T-cell (primary cell): Measurements from ENCODE around the gene AOX1. TPM values are rescaled to one million over a fixed set of nuclear protein-coding genes. Genes with fewer than 3 reads are reported as not detected.

Source experiments
- ATAC-seq, 4 experiments: fragments of 200-7000 bp in 3 of 4; fragments of 150-1000 bp in 1 of 4; cut with Tn5 transposase; replicated peaks in 1 of 4; 1 replicate in 3 of 4; 2 replicates in 1 of 4; pipeline ENCODE4 v1.10.0; 2021; ENCODE audit warnings: moderate library complexity in 3 of 4, mild to moderate bottlenecking in 2 of 4, moderate number of reproducible peaks in 1 of 4
- CTCF ChIA-PET, 2 donors: fragments of 300-600 bp; sonication (Branson Sonifier 250); formaldehyde crosslinking; loops; one replicate each; lab custom pipeline; 2022; ENCODE audit warnings: antibody characterized with exemption in 2 of 2; lab: Charles Lee
- POLR2A ChIA-PET, 2 donors: fragments of 300-600 bp; sonication (Branson Sonifier 250); formaldehyde crosslinking; loops; one replicate each; lab custom pipeline; 2022; ENCODE audit warnings: antibody characterized with exemption in 2 of 2; lab: Charles Lee
- DNase-seq, 35 experiments: peaks; one replicate each; pipeline versions ENCODE4 v3.0.0 to v3.0.0-alpha.2; 2013 to 2023
- H3K27ac ChIP-seq: one replicate; pipeline ENCODE4 v1.5.1; 2013; ENCODE audit warnings: low read length
- H3K27me3 ChIP-seq, 2 experiments: replicated peaks in 1 of 2; 1 replicate in 1 of 2; 2 replicates in 1 of 2; pipeline versions ENCODE4 v1.6.1 to v1.7.0; 2013; ENCODE audit warnings: low read length in 1 of 2, mixed read lengths in 1 of 2; ENCODE audit not compliant: control insufficient read depth in 2 of 2, insufficient read depth in 2 of 2; ENCODE audit errors: extremely low read depth in 1 of 2
- H3K36me3 ChIP-seq, 2 donors: 1 replicate in 1 of 2; 2 replicates in 1 of 2; pipeline versions ENCODE4 v1.6.1 to v1.7.0; 2013; ENCODE audit warnings: low read length in 1 of 2; ENCODE audit not compliant: control insufficient read depth in 2 of 2, insufficient read depth in 1 of 2; ENCODE audit errors: extremely low read depth in 1 of 2
- H3K4me1 ChIP-seq, 2 experiments: 1 replicate in 1 of 2; 2 replicates in 1 of 2; pipeline versions ENCODE4 v1.6.1 to v1.7.0; 2013; ENCODE audit warnings: low read length in 2 of 2, mixed read lengths in 1 of 2; ENCODE audit not compliant: insufficient read depth in 2 of 2, control insufficient read depth in 1 of 2; ENCODE audit errors: extremely low read depth in 1 of 2
- H3K4me3 ChIP-seq, 2 donors: 1 replicate in 1 of 2; 2 replicates in 1 of 2; pipeline versions ENCODE4 v1.5.1 to v1.7.0; 2013; ENCODE audit warnings: mild to moderate bottlenecking in 2 of 2, low read length in 1 of 2, moderate library complexity in 1 of 2; ENCODE audit not compliant: control insufficient read depth in 1 of 2; ENCODE audit errors: extremely low read depth in 1 of 2
- H3K9me3 ChIP-seq: 2 replicates; pipeline ENCODE4 v1.7.0; 2013
- H3K27ac Mint-ChIP-seq, 2 donors: one replicate each; pipeline ENCODE4 v1.8.0; 2020 to 2021; ENCODE audit warnings: mild to moderate bottlenecking in 2 of 2, mixed read lengths in 2 of 2
- H3K27me3 Mint-ChIP-seq, 2 donors: one replicate each; pipeline ENCODE4 v1.8.0; 2021 to 2022; ENCODE audit warnings: mixed read lengths in 2 of 2
- H3K36me3 Mint-ChIP-seq: one replicate; pipeline ENCODE4 v1.8.0; 2021; ENCODE audit warnings: mixed read lengths
- H3K4me1 Mint-ChIP-seq, 3 donors: one replicate each; pipeline ENCODE4 v1.8.0; 2020 to 2022; ENCODE audit warnings: mixed read lengths in 3 of 3, mild to moderate bottlenecking in 1 of 3
- H3K4me3 Mint-ChIP-seq, 3 donors: one replicate each; pipeline ENCODE4 v1.8.0; 2020 to 2022; ENCODE audit warnings: mild to moderate bottlenecking in 3 of 3, mixed read lengths in 3 of 3, moderate library complexity in 3 of 3
- H3K9me3 Mint-ChIP-seq, 3 donors: one replicate each; pipeline ENCODE4 v1.8.0; 2020 to 2022; ENCODE audit warnings: mixed read lengths in 3 of 3
- WGBS: methylation state at CpG from one replicate; pipeline ENCODE4 v1.1.5; 2013; ENCODE audit warnings: missing lambda C conversion rate; ENCODE audit not compliant: insufficient coverage; 5-methylcytosine and 5-hydroxymethylcytosine counted together
- total RNA-seq, 35 experiments: library from RNA in 6 of 35; stranded (reverse) in 6 of 35; fragments of 120-200 nt in 1 of 35; gene quantifications; one replicate each; pipeline versions ENCODE4 v1.2.1 to v1.2.4 and lab custom pipeline; 2013 to 2026

Gene AOX1
- total RNA-seq, 5 donors from 2014 or later (not counting 1 experiment from before 2014, with no cell fraction given), result 1.3 to 1.4 (median 1.4) TPM; not detected in 2

GRCh38 chr2:200653021-200653420 lies 67.2 kb downstream of the AOX1 start:
- no peaks in the 10 kb centered on the region for H3K4me1 ChIP-seq
- peaks cover 8 to 18% of the 10 kb centered on the region in 2 donors for H3K27me3 Mint-ChIP-seq
- no peak overlapping the region for H3K27ac Mint-ChIP-seq
- no peak overlapping the region for H3K4me3 ChIP-seq
- ATAC-seq (no peak), DNase-seq (no peak)
- no peak overlapping the region for H3K27ac ChIP-seq
- H3K4me1 Mint-ChIP-seq, result no peaks in the 10 kb centered on the region
- H3K36me3 ChIP-seq, result no peaks in the 10 kb centered on the region
- no CpG with 5 or more reads among the region's 3 CpGs for WGBS
- no peaks in the 10 kb centered on the region for H3K9me3 ChIP-seq
- H3K4me3 Mint-ChIP-seq, result no peak overlapping the region
- CTCF ChIA-PET, result no interaction called here
- H3K9me3 Mint-ChIP-seq, result no peaks in the 10 kb centered on the region
- H3K27me3 ChIP-seq, result peaks cover 0 to 18% of the 10 kb centered on the region in 2 experiments
- no peaks in the 10 kb centered on the region for H3K36me3 Mint-ChIP-seq
- POLR2A ChIA-PET, result no interaction called here

DNA sequence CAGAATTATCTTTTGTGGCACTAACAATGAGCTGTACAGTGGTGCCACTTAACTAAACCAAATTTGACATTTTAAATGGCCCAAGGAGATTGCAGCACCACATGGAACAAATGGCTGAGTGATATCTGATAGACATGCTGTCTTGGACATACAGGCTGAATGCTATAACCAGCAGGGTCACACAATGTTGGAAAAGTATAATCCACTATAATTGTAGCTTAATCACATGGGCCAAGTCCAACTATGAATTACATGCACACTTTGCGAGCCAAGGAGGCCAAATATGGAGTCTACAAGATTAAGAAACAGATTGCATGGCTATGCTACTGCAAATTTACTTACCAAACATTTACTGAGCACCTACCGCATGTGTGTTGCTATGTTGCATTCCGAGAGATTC lies 69.0 kb downstream of the AOX1 start:
- no peaks in the 10 kb centered on the region for H3K36me3 ChIP-seq
- H3K4me1 ChIP-seq, result no peaks in the 10 kb centered on the region
- ATAC-seq (no peak), DNase-seq (no peak)
- no peak overlapping the region for H3K4me3 Mint-ChIP-seq
- H3K36me3 Mint-ChIP-seq, result no peaks in the 10 kb centered on the region
- POLR2A ChIA-PET, result no interaction called here
- no peak overlapping the region for H3K27ac Mint-ChIP-seq
- H3K27me3 Mint-ChIP-seq, result peaks cover 8 to 11% of the 10 kb centered on the region in 2 donors
- H3K4me3 ChIP-seq, result no peak overlapping the region
- CTCF ChIA-PET, result interaction anchor here in 1 of 2 donors (0.6 kb wide), 1 partner anchor 629 kb away, joined by 3 read pairs; no protein-coding TSS in a partner anchor
- H3K4me1 Mint-ChIP-seq, result no peaks in the 10 kb centered on the region
- 71% methylated on average over 3 of the region's 3 CpGs for WGBS
- peaks cover 0 to 6% of the 10 kb centered on the region in 2 experiments for H3K27me3 ChIP-seq
- H3K27ac ChIP-seq, result no peak overlapping the region
- H3K9me3 Mint-ChIP-seq, result no peaks in the 10 kb centered on the region
- no peaks in the 10 kb centered on the region for H3K9me3 ChIP-seq

GRCh38 chr2:200655918-200656580 lies 70.2 kb downstream of the AOX1 start:
- CTCF ChIA-PET, result no interaction called here
- whole genome bisulfite sequencing, result 90% methylated on average over 2 of the region's 3 CpGs

DNA sequence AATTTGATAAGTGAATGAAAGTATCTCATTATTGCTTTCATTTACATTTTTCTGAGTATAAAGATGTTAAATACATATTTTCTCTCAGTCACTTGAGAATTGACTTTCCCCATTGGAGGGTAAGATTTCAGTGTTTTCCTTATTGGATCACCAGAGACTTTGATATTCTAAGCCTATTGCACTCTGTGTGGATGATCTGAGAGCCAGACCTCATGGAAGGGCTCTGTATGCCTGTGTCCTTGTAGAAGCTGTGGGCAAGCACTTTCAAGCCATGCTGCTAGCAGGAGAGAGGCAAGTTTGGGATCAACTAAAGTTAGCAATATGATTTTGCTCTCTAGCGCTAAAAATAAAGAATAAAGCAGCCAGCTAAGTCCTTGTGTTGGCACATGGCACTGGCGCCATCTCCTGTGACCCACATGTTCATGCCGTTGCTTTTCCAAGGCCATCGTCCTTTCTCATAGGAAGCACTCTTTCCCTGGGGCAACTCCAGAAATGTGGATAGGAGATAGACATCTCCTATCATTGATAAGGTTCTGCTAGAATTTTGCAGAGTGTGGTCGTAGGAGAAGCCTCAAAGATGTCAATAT lies 72.6 kb downstream of the AOX1 start:
- Mint-ChIP-seq H3K27me3 (peaks cover 0 to 5% of the 10 kb centered on the region in 2 donors), H3K4me1 (no peaks in the 10 kb centered on the region), H3K4me3 (no peak overlapping the region), H3K36me3 (no peaks in the 10 kb centered on the region), H3K27ac (no peak overlapping the region), H3K9me3 (no peaks in the 10 kb centered on the region)
- no peak for ATAC-seq
- WGBS, result 90% methylated on average over 4 of the region's 5 CpGs
- H3K4me1 ChIP-seq, result no peaks in the 10 kb centered on the region
- H3K27ac ChIP-seq, result no peak overlapping the region
- ChIA-PET POLR2A (no interaction called here), CTCF (no interaction called here)
- H3K4me3 ChIP-seq, result no peak overlapping the region
- no peak for DNase-seq
- no peaks in the 10 kb centered on the region for H3K36me3 ChIP-seq
- no peaks in the 10 kb centered on the region for H3K27me3 ChIP-seq
- no peaks in the 10 kb centered on the region for H3K9me3 ChIP-seq

More at GRCh38 chr2:200655918-200656580, 70.2 kb downstream of the AOX1 start:
- no peaks in the 10 kb centered on the region for H3K9me3 Mint-ChIP-seq
- no peak overlapping the region for H3K4me3 Mint-ChIP-seq
- no peaks in the 10 kb centered on the region for H3K9me3 ChIP-seq
- POLR2A ChIA-PET, result no interaction called here
- H3K27me3 ChIP-seq, result peaks cover 0 to under 1% of the 10 kb centered on the region in 2 experiments
- H3K4me3 ChIP-seq, result no peak overlapping the region
- no peak overlapping the region for H3K27ac Mint-ChIP-seq
- DNase-seq (no peak), ATAC-seq (no peak)
- H3K36me3 Mint-ChIP-seq, result no peaks in the 10 kb centered on the region
- no peaks in the 10 kb centered on the region for H3K4me1 Mint-ChIP-seq
- H3K27me3 Mint-ChIP-seq, result no peaks in the 10 kb centered on the region
- no peak overlapping the region for H3K27ac ChIP-seq
- H3K36me3 ChIP-seq, result no peaks in the 10 kb centered on the region
- H3K4me1 ChIP-seq, result no peaks in the 10 kb centered on the region

GRCh38 chr2:200659410-200659809 lies 73.6 kb downstream of the AOX1 start:
- no CpG with 5 or more reads among the region's 4 CpGs for WGBS
- H3K4me3 ChIP-seq, result no peak overlapping the region
- no peaks in the 10 kb centered on the region for H3K27me3 ChIP-seq
- Mint-ChIP-seq H3K27me3 (peaks cover 0 to 7% of the 10 kb centered on the region in 2 donors), H3K9me3 (no peaks in the 10 kb centered on the region), H3K4me1 (no peaks in the 10 kb centered on the region), H3K4me3 (no peak overlapping the region), H3K36me3 (no peaks in the 10 kb centered on the region), H3K27ac (no peak overlapping the region)
- CTCF ChIA-PET, result interaction anchor here in 1 of 2 donors (0.7 kb wide), 1 partner anchor 58 kb away, joined by 10 read pairs; no protein-coding TSS in a partner anchor
- ATAC-seq (no peak), DNase-seq (no peak)
- no peak overlapping the region for H3K27ac ChIP-seq
- no peaks in the 10 kb centered on the region for H3K36me3 ChIP-seq
- POLR2A ChIA-PET, result no interaction called here
- H3K4me1 ChIP-seq, result no peaks in the 10 kb centered on the region
- H3K9me3 ChIP-seq, result no peaks in the 10 kb centered on the region

- H3K4me3 ChIP-seq, result no peak overlapping the region
- DNase-seq (no peak), ATAC-seq (no peak)
- WGBS, result no CpG with 5 or more reads among the region's 1 CpG
- Mint-ChIP-seq H3K4me3 (no peak overlapping the region), H3K27me3 (peaks cover 0 to 7% of the 10 kb centered on the region in 2 donors), H3K4me1 (no peaks in the 10 kb centered on the region), H3K27ac (no peak overlapping the region), H3K9me3 (no peaks in the 10 kb centered on the region), H3K36me3 (no peaks in the 10 kb centered on the region)
- CTCF ChIA-PET, result no interaction called here
- H3K36me3 ChIP-seq, result no peaks in the 10 kb centered on the region
- POLR2A ChIA-PET, result no interaction called here
- H3K4me1 ChIP-seq, result no peaks in the 10 kb centered on the region
- H3K27ac ChIP-seq, result no peak overlapping the region
- H3K9me3 ChIP-seq, result no peaks in the 10 kb centered on the region
- H3K27me3 ChIP-seq, result no peaks in the 10 kb centered on the region
These were observed 75.7 kb downstream of the AOX1 start for GRCh38 chr2:200661477-200661876.
